Daoy (cell line): ENCODE measurements around the gene CMBL. TPM values are rescaled to one million over a fixed set of nuclear protein-coding genes. Genes with fewer than 3 reads are reported as not detected.
"Not testable (repeated sequence)": the region's sequence is repeated elsewhere in the genome, so short reads cannot be mapped to it uniquely, and the experiment has no call there.

ENCODE experiments used
- DNase-seq: peaks from one replicate; pipeline ENCODE4 v3.0.0-alpha.2; 2015; ENCODE audit warnings: low read depth
- total RNA-seq: library from RNA; depleted of rRNA; stranded (reverse); fragments of >200 nt; shearing (Covaris generic); gene quantifications from 2 replicates; pipeline ENCODE4 v1.2.3, GENCODE V29; 2014; rRNA removed

CMBL gene
- total RNA-seq: 1.2 and 1.4 TPM in 2 replicates

GRCh38 chr5:10307206-10308148, at the start of gene CMBL:
TSS of gene CMBL (minus strand) at chr5:10307902. CDS start at chr5:10290762, 17,140 bp downstream.
- DNase-seq: peak; percentile 50

GRCh38 chr5:10355071-10355889, 47.6 kb upstream of the CMBL start:
- peak; percentile 15 for DNase-seq

GRCh38 chr5:10354048-10354872, 46.6 kb upstream of the CMBL start:
- DNase-seq: peak; percentile 33

- peak; percentile 97 for DNase-seq
These were observed 45.7 kb upstream of the CMBL start, which contains the start of gene MARCHF6 for GRCh38 chr5:10353241-10354047. TSS of gene MARCHF6 (plus strand) at chr5:10353695. CDS start at chr5:10353899, 204 bp downstream.

- DNase-seq: peak; percentile 76
These were observed 44.9 kb upstream of the CMBL start for GRCh38 chr5:10352430-10353240.

- no peak for DNase-seq
These were observed 44.2 kb upstream of the CMBL start for GRCh38 chr5:10351919-10352318.

- DNase-seq: peak; percentile 59
These were observed 43.6 kb upstream of the CMBL start for GRCh38 chr5:10351199-10351905.

GRCh38 chr5:10348258-10348657, 40.6 kb upstream of the CMBL start:
- no peak for DNase-seq

- not testable (repeated sequence) for DNase-seq
These were observed 36.9 kb upstream of the CMBL start for GRCh38 chr5:10344461-10345106.

- no peak for DNase-seq
These were observed 35.8 kb upstream of the CMBL start for GRCh38 chr5:10343486-10343885.

GRCh38 chr5:10339958-10340357, 32.3 kb upstream of the CMBL start:
- DNase-seq: no peak

GRCh38 chr5:10339058-10339811, 31.5 kb upstream of the CMBL start:
- DNase-seq: no peak

GRCh38 chr5:10338686-10339057, 31.0 kb upstream of the CMBL start:
- DNase-seq: no peak

- no peak for DNase-seq
These were observed 30.3 kb upstream of the CMBL start for GRCh38 chr5:10337986-10338385.

GRCh38 chr5:10337107-10337506, 29.4 kb upstream of the CMBL start:
- no peak for DNase-seq

- no peak for DNase-seq
These were observed 28.2 kb upstream of the CMBL start for GRCh38 chr5:10335711-10336470.

GRCh38 chr5:10334831-10335230, 27.1 kb upstream of the CMBL start:
- no peak for DNase-seq
